AG04450 (cell line): ENCODE data around the gene SLC6A2. TPM values are rescaled to one million over a fixed set of nuclear protein-coding genes. Genes with fewer than 3 reads are reported as not detected.

Source experiments
- CTCF ChIA-PET: fragments of 300-600, 350-600 bp; formaldehyde crosslinking; extraction: SDS; loops from one replicate; lab custom pipeline; 2022; ENCODE audit warnings: antibody characterized with exemption, inconsistent platforms; lab: Charles Lee
- POLR2A ChIA-PET: fragments of 350-600 bp; formaldehyde crosslinking; extraction: SDS; loops from one replicate; lab custom pipeline; 2021; ENCODE audit warnings: antibody characterized with exemption, inconsistent platforms; lab: Yijun Ruan, JAX
- DNase-seq: peaks from one replicate; pipeline ENCODE4 v3.0.0-alpha.2; 2011; ENCODE audit warnings: low read depth, low spot score
- H3K27ac ChIP-seq: one replicate; pipeline ENCODE4 v1.5.1; 2012; ENCODE audit warnings: low read depth, low read length, control low read depth
- H3K27me3 ChIP-seq: one replicate; pipeline ENCODE4 v1.6.0; 2012; ENCODE audit warnings: low read length; ENCODE audit not compliant: control insufficient read depth, insufficient read depth
- H3K4me3 ChIP-seq: 2 replicates; pipeline ENCODE4 v1.5.1; 2011; ENCODE audit warnings: mild to moderate bottlenecking, low read depth, low read length, control low read depth
- H3K9me3 ChIP-seq: 2 replicates; pipeline ENCODE4 v1.5.1; 2012; ENCODE audit warnings: low read length; ENCODE audit not compliant: control insufficient read depth, insufficient read depth
- polyA plus RNA-seq: library from polyadenylated mRNA; depleted of rRNA; stranded (reverse); fragments of >200 nt; gene quantifications from 2 replicates; pipeline ENCODE4 v1.2.3, GENCODE V29; 2011
- TF ChIP-seq, protein P1 (sequence below): IDR thresholded peaks from 2 replicates; pipeline ENCODE4 v1.5.1; 2011; ENCODE audit warnings: low read depth, low read length, control low read depth, inconsistent platforms

Gene SLC6A2
- polyA plus RNA-seq, 1 experiment = not detected

DNA sequence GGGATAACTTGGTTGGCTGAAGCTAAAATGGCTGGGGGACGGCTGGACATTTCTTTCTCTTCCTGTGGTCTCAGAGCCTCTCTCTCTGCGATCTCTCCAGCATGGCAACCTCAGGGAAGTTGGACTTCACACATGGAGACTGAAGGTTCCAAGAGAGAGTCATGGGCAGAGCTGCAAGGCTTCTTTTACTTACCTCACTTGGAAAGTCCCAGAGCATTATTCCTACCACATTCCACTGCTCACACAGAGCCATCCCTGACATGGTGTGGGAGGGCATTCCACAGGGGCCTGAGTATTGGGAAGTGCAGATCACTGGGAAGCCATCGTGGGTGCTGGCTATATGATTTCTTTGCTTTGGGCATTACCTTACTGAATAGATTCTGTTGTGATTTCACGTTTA is 9.8 kb upstream of the SLC6A2 start:
- CTCF ChIA-PET = interaction anchor here (3.3 kb wide), 1 partner anchor 181 kb away, joined by 18 read pairs; no protein-coding TSS in a partner anchor
- Histone ChIP-seq H3K4me3 (no peak overlapping the region), H3K27me3 (peaks cover 39% of the 10 kb centered on the region), H3K27ac (no peak overlapping the region), H3K9me3 (no peaks in the 10 kb centered on the region)
- DNase-seq = no peak
- POLR2A ChIA-PET = no interaction called here
- TF ChIP-seq, protein P1, sequence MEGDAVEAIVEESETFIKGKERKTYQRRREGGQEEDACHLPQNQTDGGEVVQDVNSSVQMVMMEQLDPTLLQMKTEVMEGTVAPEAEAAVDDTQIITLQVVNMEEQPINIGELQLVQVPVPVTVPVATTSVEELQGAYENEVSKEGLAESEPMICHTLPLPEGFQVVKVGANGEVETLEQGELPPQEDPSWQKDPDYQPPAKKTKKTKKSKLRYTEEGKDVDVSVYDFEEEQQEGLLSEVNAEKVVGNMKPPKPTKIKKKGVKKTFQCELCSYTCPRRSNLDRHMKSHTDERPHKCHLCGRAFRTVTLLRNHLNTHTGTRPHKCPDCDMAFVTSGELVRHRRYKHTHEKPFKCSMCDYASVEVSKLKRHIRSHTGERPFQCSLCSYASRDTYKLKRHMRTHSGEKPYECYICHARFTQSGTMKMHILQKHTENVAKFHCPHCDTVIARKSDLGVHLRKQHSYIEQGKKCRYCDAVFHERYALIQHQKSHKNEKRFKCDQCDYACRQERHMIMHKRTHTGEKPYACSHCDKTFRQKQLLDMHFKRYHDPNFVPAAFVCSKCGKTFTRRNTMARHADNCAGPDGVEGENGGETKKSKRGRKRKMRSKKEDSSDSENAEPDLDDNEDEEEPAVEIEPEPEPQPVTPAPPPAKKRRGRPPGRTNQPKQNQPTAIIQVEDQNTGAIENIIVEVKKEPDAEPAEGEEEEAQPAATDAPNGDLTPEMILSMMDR = no peak

GRCh38 chr16:55647343-55647742 is 8.4 kb upstream of the SLC6A2 start:
- TF ChIP-seq, protein P1 = no peak
- DNase-seq = no peak
- Histone ChIP-seq H3K4me3 (no peak overlapping the region), H3K9me3 (no peaks in the 10 kb centered on the region), H3K27ac (no peak overlapping the region), H3K27me3 (peaks cover 44% of the 10 kb centered on the region)
- ChIA-PET POLR2A (no interaction called here), CTCF (interaction anchor here (1.2 to 3.3 kb wide), 2 partner anchors 12 to 182 kb away, joined by 3 to 18 read pairs; no protein-coding TSS in a partner anchor)

- Histone ChIP-seq H3K27ac (no peak overlapping the region), H3K27me3 (peaks cover 42% of the 10 kb centered on the region), H3K4me3 (no peak overlapping the region), H3K9me3 (no peaks in the 10 kb centered on the region)
- TF ChIP-seq, protein P1 = no peak
- ChIA-PET POLR2A (no interaction called here), CTCF (interaction anchor here (0.5 to 3.3 kb wide), 3 partner anchors 12 to 183 kb away, joined by 3 to 18 read pairs (median 8); no protein-coding TSS in a partner anchor)
- no peak for DNase-seq
Measured at GRCh38 chr16:55647798-55648197, 8.0 kb upstream of the SLC6A2 start.

DNA sequence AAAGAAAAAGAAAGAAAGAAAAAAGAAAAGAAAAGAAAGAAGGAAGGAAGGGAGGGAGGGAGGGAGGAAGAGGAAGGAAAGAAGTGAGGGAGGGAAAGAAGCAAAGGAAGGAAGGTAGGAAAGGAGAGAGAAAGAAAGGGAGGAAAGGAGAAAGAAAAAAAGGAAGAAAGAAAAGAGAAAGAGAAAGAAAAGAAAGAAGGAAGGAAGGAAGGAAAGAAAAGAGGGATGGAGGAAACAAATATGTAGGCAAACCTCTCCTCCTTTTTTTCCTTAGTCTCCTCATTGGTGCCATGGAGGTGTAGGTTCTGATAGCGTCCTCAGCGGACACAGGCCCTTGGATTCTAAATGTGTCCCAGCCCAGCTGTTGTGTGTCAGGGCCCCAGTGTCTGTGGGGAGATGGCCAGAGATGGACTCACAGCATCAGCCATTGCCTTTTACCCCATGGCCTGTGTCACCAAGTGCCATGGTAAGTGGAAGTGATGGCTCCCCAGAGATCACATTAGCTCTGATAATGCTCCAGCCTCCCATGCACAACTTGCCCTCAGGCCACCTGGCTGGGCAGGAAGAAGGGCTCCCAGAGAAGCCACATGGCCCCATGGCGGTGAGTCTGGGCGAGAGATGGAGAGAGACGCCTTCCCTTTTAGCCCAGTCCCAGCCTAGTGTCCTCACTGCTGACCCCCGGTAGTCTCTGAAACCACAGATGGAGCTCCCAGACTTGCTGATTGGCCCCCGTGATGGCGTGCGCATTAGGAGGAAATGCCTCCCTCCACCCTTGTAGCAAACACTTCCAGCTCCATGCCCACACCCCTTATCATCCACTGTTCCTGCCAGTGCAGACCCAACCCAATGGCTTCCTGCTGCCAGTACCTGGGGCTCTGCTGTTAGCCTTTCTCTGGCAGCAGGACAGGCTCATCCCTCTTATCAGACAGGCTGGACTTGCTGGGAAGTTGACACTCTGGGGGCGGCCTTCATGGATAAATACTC is 3.7 kb upstream of the SLC6A2 start:
- no peak for DNase-seq
- Histone ChIP-seq H3K9me3 (no peaks in the 10 kb centered on the region; the same call in 1 of the 2 replicates), H3K27me3 (peaks cover 43% of the 10 kb centered on the region), H3K27ac (no peak overlapping the region), H3K4me3 (no peak overlapping the region)
- TF ChIP-seq, protein P1 = no peak
- POLR2A ChIA-PET = no interaction called here
- CTCF ChIA-PET = no interaction called here

GRCh38 chr16:55653106-55653505 is 2.7 kb upstream of the SLC6A2 start:
- Histone ChIP-seq H3K27ac (no peak overlapping the region), H3K9me3 (no peaks in the 10 kb centered on the region; the same call in 1 of the 2 replicates), H3K4me3 (no peak overlapping the region), H3K27me3 (peaks cover 48% of the 10 kb centered on the region)
- TF ChIP-seq, protein P1 = no peak
- POLR2A ChIA-PET = no interaction called here
- DNase-seq = no peak
- CTCF ChIA-PET = no interaction called here
